B cell (primary cell): ENCODE data around the gene NPR2.

ENCODE experiments used
- CTCF ChIP-seq: fragments of 200-600 bp; IDR thresholded peaks from one replicate; pipeline ENCODE4 v1.8.0; 2022; ENCODE audit warnings: antibody characterized with exemption, mild to moderate bottlenecking
- EZH2 ChIP-seq: IDR thresholded peaks from 2 replicates; pipeline ENCODE4 v1.6.1; 2012; ENCODE audit warnings: borderline replicate concordance, low read depth, mild to moderate bottlenecking, moderate library complexity, low read length; ENCODE audit not compliant: insufficient read depth, poor library complexity, severe bottlenecking

- TF ChIP-seq CTCF (no peak), EZH2 (no peak)
These were observed 33.5 kb upstream of the NPR2 start for GRCh38 chr9:35757892-35758275.
